Measurements from ENCODE around the gene ZNRD2.
A peak's percentile ranks its signal among the peaks of the same experiment; 100 is the strongest.

The ZNRD2 gene

GRCh38 chr11:65574811-65575567 lies 4.7 kb downstream of the ZNRD2 start:
- DNase-seq: no peak

GRCh38 chr11:65575568-65576231 lies 5.4 kb downstream of the ZNRD2 start, which contains the start of gene EHBP1L1:
Gene EHBP1L1, plus strand, starts transcription at chr11:65576053. Its CDS starts 250 bp downstream, at chr11:65576303.
- DNase-seq: peak; percentile 75

- no peak for DNase-seq
These were observed 6.1 kb downstream of the ZNRD2 start for GRCh38 chr11:65576232-65576866.

GRCh38 chr11:65576867-65577755 lies 6.8 kb downstream of the ZNRD2 start:
- DNase-seq: peak; percentile 43

GRCh38 chr11:65577756-65578109 lies 7.5 kb downstream of the ZNRD2 start:
- no peak for DNase-seq

GRCh38 chr11:65578134-65578533 lies 7.9 kb downstream of the ZNRD2 start:
- no peak for DNase-seq

- no peak for DNase-seq
These were observed 8.4 kb downstream of the ZNRD2 start for GRCh38 chr11:65578667-65579066.

GRCh38 chr11:65579291-65579690 lies 9.0 kb downstream of the ZNRD2 start:
- no peak for DNase-seq

GRCh38 chr11:65580031-65580692 lies 9.9 kb downstream of the ZNRD2 start:
- no peak for DNase-seq

- DNase-seq: no peak
These were observed 10.5 kb downstream of the ZNRD2 start for GRCh38 chr11:65580756-65581155.

- DNase-seq: no peak
These were observed 11.7 kb downstream of the ZNRD2 start for GRCh38 chr11:65581928-65582327.

- no peak for DNase-seq
These were observed 13.3 kb downstream of the ZNRD2 start for GRCh38 chr11:65583589-65583988.

GRCh38 chr11:65584106-65584505 lies 13.8 kb downstream of the ZNRD2 start:
- DNase-seq: no peak

GRCh38 chr11:65584723-65585171 lies 14.5 kb downstream of the ZNRD2 start:
- DNase-seq: no peak

- no peak for DNase-seq
These were observed 15.3 kb downstream of the ZNRD2 start for GRCh38 chr11:65585396-65586246.

GRCh38 chr11:65586247-65586630 lies 16.0 kb downstream of the ZNRD2 start:
- DNase-seq: no peak

- DNase-seq: no peak
These were observed 16.4 kb downstream of the ZNRD2 start for GRCh38 chr11:65586676-65587075.

GRCh38 chr11:65588199-65589054 lies 18.1 kb downstream of the ZNRD2 start:
- DNase-seq: peak; percentile 74

- no peak for DNase-seq
These were observed 19.4 kb downstream of the ZNRD2 start for GRCh38 chr11:65589444-65590239.
